ENCODE measurements around the gene PCDHB9. TPM values are rescaled to one million over a fixed set of nuclear protein-coding genes. Genes with fewer than 3 reads are reported as not detected.
"Not testable (repeated sequence)": the region's sequence is repeated elsewhere in the genome, so short reads cannot be mapped to it uniquely, and the experiment has no call there.

The PCDHB9 gene
- total RNA-seq, 1 experiment from 2014 or later: 0.11 TPM

- Histone ChIP-seq H3K4me3 (ENCODE audit: low read length) (no peak within 1 kb of the TSS), H3K27me3 (ENCODE audit: low read length) (no peaks in the 10 kb centered on the region), H4K20me1 (ENCODE audit: insufficient read depth, low read depth, low read length) (no peaks in the 10 kb centered on the region), H3K9me2 (replicated peaks; ENCODE audit: insufficient read depth, low read length) (no peaks in the 10 kb centered on the region), H3K4me1 (ENCODE audit: low read length) (no peaks in the 10 kb centered on the region), H3K9me3 (ENCODE audit: low read length) (peaks cover 9% of the 10 kb centered on the region; the same call in 1 of the 2 replicates), H3K27ac (ENCODE audit: low read length) (no peak within 1 kb of the TSS), H3K4me2 (ENCODE audit: low read depth, low read length, poor library complexity, severe bottlenecking) (no peak within 1 kb of the TSS), H3K36me3 (ENCODE audit: insufficient read depth, low read length) (no peaks in the 10 kb centered on the region), H2AFZ (ENCODE audit: low read length) (no peak within 1 kb of the TSS), H3K9ac (ENCODE audit: low read length) (no peak within 1 kb of the TSS), H3K79me2 (ENCODE audit: low read length) (no peaks in the 10 kb centered on the region)
- DNase-seq: peak; percentile 79
Observed at GRCh38 chr5:141199359-141200235, 12.6 kb downstream of the PCDHB9 start, which contains the start of gene PCDHB11. PCDHB11 (plus strand) TSS chr5:141199627; CDS start chr5:141199775, 148 bp downstream.

DNA sequence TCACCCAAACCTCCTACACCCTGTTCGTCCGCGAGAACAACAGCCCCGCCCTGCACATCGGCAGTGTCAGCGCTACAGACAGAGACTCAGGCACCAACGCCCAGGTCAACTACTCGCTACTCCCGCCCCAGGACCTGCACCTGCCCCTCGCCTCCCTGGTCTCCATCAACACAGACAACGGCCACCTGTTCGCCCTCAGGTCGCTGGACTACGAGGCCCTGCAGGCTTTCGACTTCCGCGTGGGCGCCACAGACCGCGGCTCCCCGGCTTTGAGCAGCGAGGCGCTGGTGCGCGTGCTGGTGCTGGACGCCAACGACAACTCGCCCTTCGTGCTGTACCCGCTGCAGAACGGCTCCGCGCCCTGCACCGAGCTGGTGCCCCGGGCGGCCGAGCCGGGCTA lies 14.2 kb downstream of the PCDHB9 start:
- not testable (repeated sequence) for H3K9me3 ChIP-seq (ENCODE audit: low read length); H3K79me2 ChIP-seq (ENCODE audit: low read length); H3K4me3 ChIP-seq (ENCODE audit: low read length); H3K9me2 ChIP-seq (replicated peaks; ENCODE audit: insufficient read depth, low read length); H3K9ac ChIP-seq (ENCODE audit: low read length); H2AFZ ChIP-seq (ENCODE audit: low read length); H3K4me1 ChIP-seq (ENCODE audit: low read length); H3K27ac ChIP-seq (ENCODE audit: low read length); H4K20me1 ChIP-seq (ENCODE audit: insufficient read depth, low read depth, low read length); H3K27me3 ChIP-seq (ENCODE audit: low read length); H3K36me3 ChIP-seq (ENCODE audit: insufficient read depth, low read length); H3K4me2 ChIP-seq (ENCODE audit: low read depth, low read length, poor library complexity, severe bottlenecking); DNase-seq

- not testable (repeated sequence) for H3K9ac ChIP-seq (ENCODE audit: low read length); H4K20me1 ChIP-seq (ENCODE audit: insufficient read depth, low read depth, low read length); H3K27me3 ChIP-seq (ENCODE audit: low read length); H3K79me2 ChIP-seq (ENCODE audit: low read length); DNase-seq; H3K4me3 ChIP-seq (ENCODE audit: low read length); H3K9me2 ChIP-seq (replicated peaks; ENCODE audit: insufficient read depth, low read length); H3K27ac ChIP-seq (ENCODE audit: low read length); H3K4me2 ChIP-seq (ENCODE audit: low read depth, low read length, poor library complexity, severe bottlenecking); H2AFZ ChIP-seq (ENCODE audit: low read length); H3K36me3 ChIP-seq (ENCODE audit: insufficient read depth, low read length); H3K9me3 ChIP-seq (ENCODE audit: low read length); H3K4me1 ChIP-seq (ENCODE audit: low read length)
Observed at GRCh38 chr5:141201646-141202045, 14.7 kb downstream of the PCDHB9 start.

GRCh38 chr5:141208478-141208877 lies 21.5 kb downstream of the PCDHB9 start, which contains the start of gene PCDHB12:
PCDHB12 (plus strand) TSS chr5:141208719; CDS start chr5:141208908, 189 bp downstream.
- Histone ChIP-seq H3K9ac (ENCODE audit: low read length) (no peak within 1 kb of the TSS), H3K36me3 (ENCODE audit: insufficient read depth, low read length) (no peaks in the 10 kb centered on the region), H2AFZ (ENCODE audit: low read length) (no peak within 1 kb of the TSS), H3K79me2 (ENCODE audit: low read length) (no peaks in the 10 kb centered on the region), H4K20me1 (ENCODE audit: insufficient read depth, low read depth, low read length) (no peaks in the 10 kb centered on the region), H3K27ac (ENCODE audit: low read length) (no peak within 1 kb of the TSS), H3K4me3 (ENCODE audit: low read length) (no peak within 1 kb of the TSS), H3K4me1 (ENCODE audit: low read length) (no peaks in the 10 kb centered on the region; the same call in 1 of the 2 replicates), H3K9me2 (replicated peaks; ENCODE audit: insufficient read depth, low read length) (no peaks in the 10 kb centered on the region), H3K9me3 (ENCODE audit: low read length) (no peaks in the 10 kb centered on the region), H3K27me3 (ENCODE audit: low read length) (no peaks in the 10 kb centered on the region), H3K4me2 (ENCODE audit: low read depth, low read length, poor library complexity, severe bottlenecking) (no peak within 1 kb of the TSS)
- peak; percentile 72 for DNase-seq

GRCh38 chr5:141210281-141210680 lies 23.3 kb downstream of the PCDHB9 start:
- DNase-seq; H3K4me3 ChIP-seq (ENCODE audit: low read length); H3K79me2 ChIP-seq (ENCODE audit: low read length); H3K36me3 ChIP-seq (ENCODE audit: insufficient read depth, low read length); H3K27ac ChIP-seq (ENCODE audit: low read length); H4K20me1 ChIP-seq (ENCODE audit: insufficient read depth, low read depth, low read length); H2AFZ ChIP-seq (ENCODE audit: low read length); H3K27me3 ChIP-seq (ENCODE audit: low read length); H3K4me2 ChIP-seq (ENCODE audit: low read depth, low read length, poor library complexity, severe bottlenecking); H3K9me2 ChIP-seq (replicated peaks; ENCODE audit: insufficient read depth, low read length); H3K9ac ChIP-seq (ENCODE audit: low read length); H3K4me1 ChIP-seq (ENCODE audit: low read length); H3K9me3 ChIP-seq (ENCODE audit: low read length): not testable (repeated sequence)

GRCh38 chr5:141210849-141211248 lies 23.9 kb downstream of the PCDHB9 start:
- not testable (repeated sequence) for H3K4me3 ChIP-seq (ENCODE audit: low read length); H3K79me2 ChIP-seq (ENCODE audit: low read length); H3K9ac ChIP-seq (ENCODE audit: low read length); H2AFZ ChIP-seq (ENCODE audit: low read length); H3K27ac ChIP-seq (ENCODE audit: low read length); H3K36me3 ChIP-seq (ENCODE audit: insufficient read depth, low read length); H3K4me2 ChIP-seq (ENCODE audit: low read depth, low read length, poor library complexity, severe bottlenecking); H3K27me3 ChIP-seq (ENCODE audit: low read length); H4K20me1 ChIP-seq (ENCODE audit: insufficient read depth, low read depth, low read length); H3K4me1 ChIP-seq (ENCODE audit: low read length); H3K9me3 ChIP-seq (ENCODE audit: low read length); DNase-seq; H3K9me2 ChIP-seq (replicated peaks; ENCODE audit: insufficient read depth, low read length)

DNA sequence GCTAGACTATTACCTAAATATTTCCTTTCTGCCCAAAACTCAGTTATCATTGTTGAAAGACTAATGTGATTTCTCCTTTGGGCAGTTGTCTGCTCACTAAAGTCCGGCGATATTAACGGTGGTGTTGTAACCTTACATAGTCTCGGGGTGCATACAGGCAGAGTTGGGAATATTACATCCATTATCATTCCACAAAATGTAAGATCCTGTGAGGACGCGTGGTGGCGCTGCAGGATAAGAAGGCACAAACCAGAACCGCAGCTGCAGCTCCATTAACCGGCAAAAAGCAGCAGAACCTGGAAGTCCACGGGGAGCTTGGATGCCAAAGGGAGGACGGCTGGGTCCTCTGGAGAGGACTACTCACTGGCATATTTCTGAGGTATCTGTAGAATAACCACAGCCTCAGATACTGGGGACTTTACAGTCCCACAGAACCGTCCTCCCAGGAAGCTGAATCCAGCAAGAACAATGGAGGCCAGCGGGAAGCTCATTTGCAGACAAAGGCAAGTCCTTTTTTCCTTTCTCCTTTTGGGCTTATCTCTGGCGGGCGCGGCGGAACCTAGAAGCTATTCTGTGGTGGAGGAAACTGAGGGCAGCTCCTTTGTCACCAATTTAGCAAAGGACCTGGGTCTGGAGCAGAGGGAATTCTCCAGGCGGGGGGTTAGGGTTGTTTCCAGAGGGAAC lies 26.8 kb downstream of the PCDHB9 start, which contains the start of gene PCDHB13:
TSS of gene PCDHB13 (plus strand) at position 264 of the 684 bp plus-strand sequence. CDS start at position 469, 205 bp downstream.
- not testable (repeated sequence) for H3K36me3 ChIP-seq (ENCODE audit: insufficient read depth, low read length); H3K4me3 ChIP-seq (ENCODE audit: low read length); H3K9me3 ChIP-seq (ENCODE audit: low read length); H3K9me2 ChIP-seq (replicated peaks; ENCODE audit: insufficient read depth, low read length); H4K20me1 ChIP-seq (ENCODE audit: insufficient read depth, low read depth, low read length); H3K4me2 ChIP-seq (ENCODE audit: low read depth, low read length, poor library complexity, severe bottlenecking); H3K9ac ChIP-seq (ENCODE audit: low read length); H3K27me3 ChIP-seq (ENCODE audit: low read length); H3K79me2 ChIP-seq (ENCODE audit: low read length); H3K4me1 ChIP-seq (ENCODE audit: low read length); H3K27ac ChIP-seq (ENCODE audit: low read length); H2AFZ ChIP-seq (ENCODE audit: low read length)
- peak; percentile 76 for DNase-seq

DNA sequence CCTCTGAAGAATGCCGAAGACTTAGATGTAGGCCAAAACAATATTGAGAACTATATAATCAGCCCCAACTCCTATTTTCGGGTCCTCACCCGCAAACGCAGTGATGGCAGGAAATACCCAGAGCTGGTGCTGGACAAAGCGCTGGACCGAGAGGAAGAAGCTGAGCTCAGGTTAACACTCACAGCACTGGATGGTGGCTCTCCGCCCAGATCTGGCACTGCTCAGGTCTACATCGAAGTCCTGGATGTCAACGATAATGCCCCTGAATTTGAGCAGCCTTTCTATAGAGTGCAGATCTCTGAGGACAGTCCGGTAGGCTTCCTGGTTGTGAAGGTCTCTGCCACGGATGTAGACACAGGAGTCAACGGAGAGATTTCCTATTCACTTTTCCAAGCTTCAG lies 27.6 kb downstream of the PCDHB9 start:
- not testable (repeated sequence) for H2AFZ ChIP-seq (ENCODE audit: low read length); H3K27ac ChIP-seq (ENCODE audit: low read length); H3K79me2 ChIP-seq (ENCODE audit: low read length); H4K20me1 ChIP-seq (ENCODE audit: insufficient read depth, low read depth, low read length); H3K4me3 ChIP-seq (ENCODE audit: low read length); H3K9me3 ChIP-seq (ENCODE audit: low read length); DNase-seq; H3K9ac ChIP-seq (ENCODE audit: low read length); H3K27me3 ChIP-seq (ENCODE audit: low read length); H3K4me1 ChIP-seq (ENCODE audit: low read length); H3K4me2 ChIP-seq (ENCODE audit: low read depth, low read length, poor library complexity, severe bottlenecking); H3K9me2 ChIP-seq (replicated peaks; ENCODE audit: insufficient read depth, low read length); H3K36me3 ChIP-seq (ENCODE audit: insufficient read depth, low read length)
